Right cardiac atrium (tissue), 5 donors: ENCODE measurements around the gene ZNF76. TPM values are rescaled to one million over a fixed set of nuclear protein-coding genes. Genes with fewer than 3 reads are reported as not detected.
A peak's percentile ranks its signal among the peaks of the same experiment; 100 is the strongest.

Experiments
- ATAC-seq, 2 donors: fragments of 200-7000 bp; cut with Tn5 transposase; one replicate each; pipeline versions ENCODE4 v1.8.0 to v1.9.1; 2020; ENCODE audit warnings: moderate library complexity in 2 of 2, mild to moderate bottlenecking in 1 of 2
- DNase-seq, 3 donors: peaks; one replicate each; pipeline ENCODE4 v3.0.0-alpha.2; 2020
- H3K27ac ChIP-seq: one replicate; pipeline ENCODE4 v1.5.1; 2013; ENCODE audit warnings: mild to moderate bottlenecking, low read length, control low read depth, moderate library complexity
- H3K27me3 ChIP-seq: one replicate; pipeline ENCODE4 v1.6.1; 2013; ENCODE audit not compliant: control insufficient read depth, insufficient read depth
- H3K4me1 ChIP-seq: one replicate; pipeline ENCODE4 v1.6.1; 2013; ENCODE audit warnings: low read length; ENCODE audit not compliant: control insufficient read depth, insufficient read depth
- H3K4me3 ChIP-seq: one replicate; pipeline ENCODE4 v1.5.1; 2013; ENCODE audit warnings: low read length, control low read depth
- H3K9me3 ChIP-seq: one replicate; pipeline ENCODE4 v1.6.1; 2013; ENCODE audit warnings: low read length; ENCODE audit not compliant: control insufficient read depth
- WGBS: extraction: QIAGEN DNeasy Blood & Tissue Kit; methylation state at CpG from one replicate; pipeline ENCODE4 v1.1.7; 2013; 5-methylcytosine and 5-hydroxymethylcytosine counted together
- intact Hi-C, 4 donors: fragments of 100-400 bp; cut with DNase I; formaldehyde crosslinking; loops; one replicate each; pipeline versions ENCODE4 v1.11.0 to v1.14.0; 2022 to 2023
- polyA plus RNA-seq: library from polyadenylated mRNA; stranded (reverse); fragments of 200-250 nt; gene quantifications from one replicate; pipeline ENCODE4 v1.2.3, GENCODE V29; 2013
- total RNA-seq, 4 donors: library from RNA; stranded (reverse); fragmentation: NEBNext Ultra II Directional; extraction: Animal tissue kit (Norgen Biotek cat#: 25700); gene quantifications; one replicate each; pipeline ENCODE4 v1.2.1, GENCODE V29; 2021
- donor health status: healthy with polysubstance abuse.
- donor health status: DM: no; HTN: yes; CAD: no.
- donor health status: DM: no; HTN: no; CAD: no.
- donor health status: DM: no; HTN: yes; CAD: no; lungs with severe emphysema.
- donor health status: DM: yes; HTN: yes; CAD: no.

Gene ZNF76
- total and polyA plus RNA-seq, 5 donors = 28.6 to 44.4 (median 35.8) TPM

DNA sequence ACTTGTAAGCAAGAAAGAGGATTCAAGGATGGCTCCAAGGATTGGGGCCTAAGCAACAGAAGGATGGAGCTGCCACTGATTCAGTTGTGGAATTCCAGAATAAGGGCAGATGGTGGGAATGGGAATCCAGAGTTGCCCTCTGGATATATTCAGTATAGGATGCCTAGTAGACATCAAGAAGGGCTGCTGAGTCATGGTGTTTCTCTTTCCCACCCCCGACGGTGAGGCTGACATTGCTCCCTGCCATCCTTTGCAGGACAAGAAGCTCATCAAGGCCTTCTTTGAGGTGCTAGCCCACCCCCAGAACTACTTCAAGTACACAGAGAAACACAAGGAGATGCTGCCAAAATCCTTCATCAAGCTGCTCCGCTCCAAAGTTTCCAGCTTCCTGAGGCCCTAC, 11.2 kb upstream of the ZNF76 start:
- ATAC-seq = no peak

DNA sequence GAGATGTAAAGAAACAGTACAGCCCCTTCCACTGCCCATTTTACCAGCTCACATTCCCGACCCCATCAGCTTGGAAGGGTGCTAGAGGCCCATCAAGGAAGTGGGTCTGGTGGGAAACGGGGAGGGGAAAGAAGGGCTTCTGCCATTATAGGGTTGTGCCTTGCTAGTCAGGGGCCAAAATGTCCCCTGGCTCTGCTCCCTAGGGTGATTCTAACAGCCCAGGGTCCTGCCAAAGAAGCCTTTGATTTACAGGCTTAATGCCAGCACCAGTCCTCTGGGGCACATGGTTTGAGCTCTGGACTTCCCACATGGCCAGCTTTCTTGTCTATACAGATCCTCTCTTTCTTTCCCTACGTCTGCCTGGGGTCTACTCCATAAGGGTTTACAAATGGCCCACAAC, 10.6 kb upstream of the ZNF76 start:
- H3K4me1 ChIP-seq = peaks cover 9% of the 10 kb centered on the region
- WGBS = 61% methylated on average over 3 of the region's 3 CpGs
- peak; percentile 9 to 13 for ATAC-seq

More for the DNA sequence above, 11.2 kb upstream of the ZNF76 start:
- no peaks in the 10 kb centered on the region for H3K9me3 ChIP-seq
- WGBS = 51% methylated on average over 3 of the region's 3 CpGs
- intact Hi-C loops = loop anchor here in 2 of 4 donors (10.0 kb wide), 2 partner anchors 103 to 263 kb away; partner anchors contain the start of gene TCP11 (in 1 of the 2)
- no peaks in the 10 kb centered on the region for H3K27me3 ChIP-seq
- no peak for DNase-seq
- no peak overlapping the region for H3K4me3 ChIP-seq
- H3K4me1 ChIP-seq = peaks cover 9% of the 10 kb centered on the region
- H3K27ac ChIP-seq = no peak overlapping the region

DNA sequence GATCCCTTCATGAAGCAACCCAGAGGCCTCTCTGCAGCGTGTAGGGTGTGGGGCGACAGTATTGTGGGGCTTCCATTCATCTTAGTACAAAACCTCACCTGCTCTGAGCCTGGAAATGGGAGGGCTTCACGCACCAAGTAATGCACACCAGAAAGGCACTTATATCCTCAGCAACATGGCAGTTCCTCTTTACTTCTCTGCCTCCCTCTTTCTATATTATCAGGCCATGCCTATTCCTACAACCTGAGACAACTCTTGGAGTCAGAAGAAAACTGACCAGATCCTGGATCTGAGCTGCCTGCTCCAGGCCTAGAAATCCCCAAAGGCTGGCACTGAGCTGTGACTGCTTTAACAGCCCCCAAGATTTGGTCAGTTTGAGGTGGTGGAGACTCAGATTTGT, 7.6 kb upstream of the ZNF76 start:
- Histone ChIP-seq H3K27me3 (no peaks in the 10 kb centered on the region), H3K4me1 (peaks cover 9% of the 10 kb centered on the region), H3K27ac (no peak overlapping the region), H3K4me3 (no peak overlapping the region), H3K9me3 (no peaks in the 10 kb centered on the region)
- no peak for ATAC-seq
- 100% methylated on average over 3 of the region's 3 CpGs for WGBS
- intact Hi-C loops = no loop called here
- no peak for DNase-seq

More for the DNA sequence above, 10.6 kb upstream of the ZNF76 start:
- H3K4me3 ChIP-seq = no peak overlapping the region
- H3K27ac ChIP-seq = no peak overlapping the region
- no peaks in the 10 kb centered on the region for H3K9me3 ChIP-seq
- no peaks in the 10 kb centered on the region for H3K27me3 ChIP-seq
- intact Hi-C loops = loop anchor here in 2 of 4 donors (10.0 kb wide), 2 partner anchors 104 to 264 kb away; partner anchors contain the start of gene TCP11 (in 1 of the 2)
- DNase-seq = no peak

DNA sequence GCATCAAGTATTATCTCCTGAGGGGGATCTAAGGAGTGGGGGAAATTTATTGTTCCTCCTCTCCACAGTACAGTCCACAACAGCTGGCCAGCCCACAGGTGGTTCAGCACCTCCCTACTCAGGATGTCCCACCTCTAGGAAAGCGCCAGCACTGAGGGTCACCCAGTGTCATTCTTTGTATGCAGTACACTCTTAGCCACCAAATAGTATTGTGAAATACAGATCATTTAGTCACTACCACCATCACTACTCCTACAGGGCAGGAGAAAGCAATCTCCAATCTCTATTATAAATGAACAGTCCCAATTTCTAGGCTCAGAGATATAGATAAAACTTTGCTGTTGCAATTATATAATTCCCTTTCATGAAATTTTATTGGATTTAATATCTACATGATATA, 6.3 kb upstream of the ZNF76 start:
- 87% methylated on average over 1 of the region's 1 CpG for WGBS
- H3K27me3 ChIP-seq = no peaks in the 10 kb centered on the region
- H3K27ac ChIP-seq = no peak overlapping the region
- ATAC-seq (no peak), DNase-seq (no peak)
- no peak overlapping the region for H3K4me3 ChIP-seq
- H3K9me3 ChIP-seq = no peaks in the 10 kb centered on the region
- intact Hi-C loops = no loop called here
- H3K4me1 ChIP-seq = peaks cover 9% of the 10 kb centered on the region

DNA sequence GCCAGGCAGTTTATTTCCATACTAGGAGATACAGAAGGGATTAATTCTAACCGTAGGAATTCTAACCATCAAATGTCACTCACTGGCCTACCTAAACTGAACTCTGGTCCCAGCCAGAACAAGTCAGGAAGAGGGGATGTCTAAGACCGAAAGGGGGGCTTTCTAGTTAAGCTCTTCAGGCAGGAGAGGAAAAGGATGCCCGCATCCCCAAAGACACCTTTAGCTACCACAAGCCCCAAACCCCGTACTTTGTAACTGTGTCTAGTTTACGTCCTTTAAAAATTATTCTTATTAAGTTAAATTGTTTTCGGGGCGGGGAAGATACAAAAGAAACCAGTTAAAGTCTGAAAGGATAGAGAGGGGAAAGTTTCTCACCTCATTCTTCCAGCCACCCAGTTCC, 1.2 kb upstream of the ZNF76 start:
- H3K27me3 ChIP-seq = no peaks in the 10 kb centered on the region
- intact Hi-C loops = no loop called here
- H3K4me3 ChIP-seq = peak overlapping the region; percentile 74
- no peak for DNase-seq
- 49% methylated on average over 7 of the region's 7 CpGs for WGBS
- ATAC-seq = no peak
- H3K4me1 ChIP-seq = peaks cover 4% of the 10 kb centered on the region
- H3K9me3 ChIP-seq = no peaks in the 10 kb centered on the region
- no peak overlapping the region for H3K27ac ChIP-seq

DNA sequence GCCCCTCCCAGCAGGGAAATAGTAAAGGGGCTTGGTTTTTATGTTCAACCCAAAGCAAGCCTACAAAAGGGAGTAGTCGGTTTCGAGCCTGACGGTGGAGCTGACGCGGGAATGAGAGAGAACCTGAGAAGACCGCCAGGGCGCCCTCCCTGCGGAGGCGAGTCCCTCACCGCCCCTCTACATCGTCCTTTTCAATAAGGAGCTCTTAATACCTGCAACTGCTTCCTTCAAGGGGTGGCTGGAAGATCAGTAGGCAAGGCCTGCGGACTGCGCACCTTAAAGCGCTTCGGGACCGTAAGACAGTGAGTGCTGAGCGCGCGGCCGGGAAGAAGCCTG, 709 bp upstream of the ZNF76 start:
- Histone ChIP-seq H3K27ac (peak overlapping the region; percentile 84), H3K4me3 (peak overlapping the region; percentile 74), H3K9me3 (no peaks in the 10 kb centered on the region), H3K27me3 (no peaks in the 10 kb centered on the region), H3K4me1 (peaks cover 4% of the 10 kb centered on the region)
- intact Hi-C loops = no loop called here
- under 1% methylated on average over 20 of the region's 20 CpGs for WGBS
- ATAC-seq (peak in 1 of 2 donors; percentile 20), DNase-seq (no peak)

DNA sequence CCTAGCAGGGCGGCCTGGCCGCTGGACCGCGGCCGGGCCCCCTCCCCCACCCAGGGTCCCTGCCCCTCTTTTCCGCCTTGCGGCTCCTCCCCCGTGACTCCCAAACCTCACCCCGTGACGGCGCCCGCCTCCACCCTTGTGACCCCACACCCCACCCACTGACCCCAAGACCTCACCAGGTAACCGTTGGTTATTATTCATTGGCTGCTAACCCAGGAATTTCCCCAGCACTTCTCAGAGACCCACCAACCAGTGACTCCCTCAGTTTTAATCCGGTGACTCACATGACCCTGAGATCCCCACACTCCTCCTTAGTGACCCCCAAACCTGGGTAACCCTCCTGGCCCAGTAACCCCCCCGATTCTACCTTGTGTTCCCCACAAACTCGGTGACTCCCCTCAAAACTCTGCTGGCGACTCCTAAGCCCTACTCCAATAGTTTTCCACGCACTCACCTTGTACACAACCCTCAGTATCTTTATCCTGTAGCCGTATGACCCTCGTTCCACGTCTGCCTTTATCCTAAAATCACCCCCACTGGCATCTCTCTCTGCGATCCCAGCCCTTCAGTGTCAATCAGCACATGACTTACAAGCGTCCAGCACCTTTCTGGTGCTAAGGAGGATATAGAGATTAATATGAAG, 534 bp downstream of the ZNF76 start:
- ATAC-seq = peak; percentile 75 to 82
- WGBS = 4% methylated on average over 23 of the region's 23 CpGs
- H3K27me3 ChIP-seq = no peaks in the 10 kb centered on the region
- no peaks in the 10 kb centered on the region for H3K9me3 ChIP-seq
- DNase-seq = peak; percentile 86 to 92 (median 90)
- H3K4me3 ChIP-seq = peak overlapping the region; percentile 74
- H3K27ac ChIP-seq = peak overlapping the region; percentile 84
- peaks cover 4% of the 10 kb centered on the region for H3K4me1 ChIP-seq
- intact Hi-C loops = no loop called here

DNA sequence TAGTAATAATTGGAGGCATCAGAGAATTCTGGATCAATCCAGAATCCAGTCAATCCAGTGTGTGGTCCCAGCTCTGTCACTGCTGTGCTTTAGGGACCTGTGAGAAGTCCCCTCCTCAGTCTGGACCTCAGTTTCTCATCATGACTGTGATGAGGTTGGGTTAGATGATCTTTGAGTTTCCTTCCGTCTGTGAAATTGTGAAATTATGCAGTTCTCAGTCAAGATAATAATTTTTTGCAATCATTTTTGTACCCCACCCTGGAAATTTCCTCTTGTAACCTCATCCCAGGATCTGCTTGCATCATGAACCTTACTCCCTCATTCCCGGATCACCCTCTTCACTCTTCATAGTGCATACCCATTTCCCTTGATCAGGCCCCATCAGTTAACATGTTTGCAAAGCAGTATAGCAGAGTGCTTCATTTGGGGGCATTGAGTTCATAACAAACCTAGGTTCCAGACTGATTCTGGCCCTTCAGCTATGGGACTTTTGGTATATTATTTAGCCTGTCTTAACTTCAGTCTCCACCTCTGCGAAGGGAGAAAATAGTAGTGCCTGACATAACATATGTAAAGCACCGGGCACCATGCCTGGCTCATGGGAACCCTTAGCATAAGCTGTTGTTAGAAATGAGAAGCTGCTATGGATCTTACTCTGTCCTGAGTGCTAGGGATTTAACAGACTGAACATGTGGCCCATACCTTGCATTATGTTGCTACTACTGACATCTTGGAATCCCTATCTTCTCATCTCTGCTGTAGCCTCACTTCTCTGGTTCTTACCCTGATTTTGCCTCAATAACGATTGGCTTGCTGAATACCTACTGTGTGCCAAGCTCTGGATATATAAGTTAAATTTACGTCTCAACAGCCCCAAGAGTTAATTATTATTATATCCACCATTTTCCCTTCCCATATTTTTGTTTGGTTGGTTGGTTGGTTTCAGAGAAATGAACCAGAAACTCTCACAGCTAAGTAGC, 1.3 kb downstream of the ZNF76 start:
- no peaks in the 10 kb centered on the region for H3K27me3 ChIP-seq
- peak overlapping the region; percentile 74 for H3K4me3 ChIP-seq
- intact Hi-C loops = no loop called here
- DNase-seq = no peak
- H3K27ac ChIP-seq = peak overlapping the region; percentile 84
- no peaks in the 10 kb centered on the region for H3K9me3 ChIP-seq
- no peak for ATAC-seq
- H3K4me1 ChIP-seq = peaks cover 4% of the 10 kb centered on the region
- 83% methylated on average over 6 of the region's 6 CpGs for WGBS

DNA sequence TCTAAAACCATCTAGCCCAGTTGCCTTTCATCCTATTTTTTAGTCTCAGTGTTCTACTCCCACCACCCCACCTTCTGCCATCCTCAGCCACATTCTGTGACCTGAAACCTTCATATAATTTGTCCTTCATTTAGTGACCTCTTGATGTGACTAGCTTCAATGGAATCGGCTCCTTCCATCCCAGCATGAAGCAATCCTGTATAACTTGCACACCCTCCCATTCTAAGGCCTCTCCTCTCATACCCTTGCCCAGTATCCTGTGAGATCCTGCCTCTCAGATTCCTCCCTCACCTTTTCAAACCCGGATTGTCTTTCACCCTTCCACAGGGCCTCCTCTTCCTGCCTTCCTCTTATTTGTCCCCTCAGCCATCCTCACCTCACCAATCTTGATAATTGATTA, 3.1 kb downstream of the ZNF76 start:
- Histone ChIP-seq H3K4me1 (peaks cover 8% of the 10 kb centered on the region), H3K9me3 (no peaks in the 10 kb centered on the region), H3K27me3 (no peaks in the 10 kb centered on the region), H3K4me3 (no peak overlapping the region), H3K27ac (no peak overlapping the region)
- no peak for ATAC-seq
- WGBS = 35% methylated on average over 2 of the region's 2 CpGs
- DNase-seq = no peak
- intact Hi-C loops = no loop called here

DNA sequence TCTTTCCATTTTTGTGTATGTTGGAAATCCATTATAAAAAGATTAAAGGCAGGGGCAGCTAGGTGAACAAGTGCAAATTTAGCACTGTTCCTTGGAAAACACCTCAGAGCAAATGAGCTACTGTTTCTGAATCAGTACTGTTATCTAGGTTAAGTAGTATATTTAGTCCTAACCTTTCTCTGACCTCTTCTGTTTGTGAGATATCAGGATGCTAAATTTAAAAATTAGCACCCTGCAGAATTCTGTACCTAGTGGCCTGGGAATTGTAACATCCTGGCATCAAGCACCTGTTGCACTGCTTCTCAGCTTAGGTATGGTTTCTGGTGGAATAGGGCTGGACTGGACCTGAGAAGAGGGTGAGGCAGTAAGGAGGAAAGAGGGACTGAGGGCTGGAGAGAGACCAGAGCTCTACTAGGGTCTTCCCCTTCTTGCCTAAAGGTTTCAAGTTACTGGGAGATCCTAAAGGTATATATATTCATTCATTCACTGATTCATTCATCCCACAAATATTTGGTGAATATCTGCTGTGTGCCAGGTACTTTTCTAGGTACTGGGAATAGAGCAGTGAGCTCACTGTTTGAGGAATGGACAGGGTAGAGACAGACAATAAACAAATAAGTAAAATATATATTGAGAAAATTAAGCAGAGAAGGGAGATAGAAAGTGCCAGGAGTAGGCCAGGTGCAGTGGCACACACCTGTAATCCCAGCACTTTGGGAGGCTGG, 5.2 kb downstream of the ZNF76 start:
- DNase-seq (no peak), ATAC-seq (no peak)
- H3K27me3 ChIP-seq = no peaks in the 10 kb centered on the region
- intact Hi-C loops = no loop called here
- H3K9me3 ChIP-seq = no peaks in the 10 kb centered on the region
- peaks cover 10% of the 10 kb centered on the region for H3K4me1 ChIP-seq
- H3K4me3 ChIP-seq = no peak overlapping the region
- no peak overlapping the region for H3K27ac ChIP-seq

DNA sequence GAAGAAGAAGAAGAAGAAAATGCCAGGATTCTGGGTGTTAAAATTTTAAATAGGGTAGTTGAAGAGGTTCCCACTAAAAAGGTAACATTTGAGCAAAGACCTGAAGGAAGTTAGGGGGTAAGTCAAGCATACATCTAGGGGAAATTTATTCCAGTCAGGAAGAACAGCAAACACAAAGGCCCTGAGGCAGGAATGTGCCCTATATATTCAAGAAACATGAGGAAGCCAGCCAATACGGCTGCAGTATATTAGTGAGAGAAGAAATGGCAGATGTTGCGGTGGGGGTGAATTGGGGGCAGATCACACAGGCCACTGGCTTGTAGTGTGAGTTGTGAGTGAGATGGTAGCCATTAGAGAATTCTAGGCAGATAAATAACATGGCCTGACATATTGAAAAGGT, 6.0 kb downstream of the ZNF76 start:
- peaks cover 10% of the 10 kb centered on the region for H3K4me1 ChIP-seq

More for the DNA sequence above, 6.0 kb downstream of the ZNF76 start:
- intact Hi-C loops = no loop called here
- H3K9me3 ChIP-seq = no peaks in the 10 kb centered on the region
- no peak for ATAC-seq
- no peaks in the 10 kb centered on the region for H3K27me3 ChIP-seq
- no peak for DNase-seq
- WGBS = 95% methylated on average over 2 of the region's 2 CpGs
- no peak overlapping the region for H3K27ac ChIP-seq
- no peak overlapping the region for H3K4me3 ChIP-seq
